NCI-H1417 (cell line): ENCODE results near the gene MRPS23.

Source experiments
- DNase-seq, 3 experiments: peaks; one replicate each; lab custom pipeline; 2025; lab: John Stamatoyannopoulos, UW

MRPS23 gene

GRCh38 chr17:57862694-57863667, 13.1 kb upstream of the MRPS23 start:
- no peak for DNase-seq

GRCh38 chr17:57861790-57862693, 12.2 kb upstream of the MRPS23 start:
- DNase-seq = peak in 2 of 3 experiments; percentile 26 to 35

GRCh38 chr17:57861000-57861789, 11.4 kb upstream of the MRPS23 start:
- peak; percentile 17 to 68 (median 47) for DNase-seq

- DNase-seq = peak in 2 of 3 experiments; percentile 47 to 68
Observed at GRCh38 chr17:57860414-57860999, 10.7 kb upstream of the MRPS23 start.

GRCh38 chr17:57859601-57860413, 10.0 kb upstream of the MRPS23 start:
- peak in 1 of 3 experiments; percentile 32 for DNase-seq

- no peak for DNase-seq
Observed at GRCh38 chr17:57858838-57859237, 9.0 kb upstream of the MRPS23 start.

GRCh38 chr17:57856792-57857620, 7.2 kb upstream of the MRPS23 start:
- DNase-seq = no peak

GRCh38 chr17:57855391-57856035, 5.7 kb upstream of the MRPS23 start:
- no peak for DNase-seq

- no peak for DNase-seq
Observed at GRCh38 chr17:57853695-57854094, 3.9 kb upstream of the MRPS23 start.

GRCh38 chr17:57852955-57853328, 3.1 kb upstream of the MRPS23 start:
- no peak for DNase-seq

GRCh38 chr17:57852092-57852954, 2.5 kb upstream of the MRPS23 start:
- DNase-seq = no peak

GRCh38 chr17:57849163-57849873, 526 bp downstream of the MRPS23 start:
- no peak for DNase-seq

- peak in 1 of 3 experiments; percentile 48 for DNase-seq
Observed at GRCh38 chr17:57846056-57846945, 3.5 kb downstream of the MRPS23 start.

GRCh38 chr17:57842280-57842679, 7.6 kb downstream of the MRPS23 start:
- DNase-seq = no peak

- no peak for DNase-seq
Observed at GRCh38 chr17:57839571-57839923, 10.3 kb downstream of the MRPS23 start.

- DNase-seq = no peak
Observed at GRCh38 chr17:57838857-57839570, 10.8 kb downstream of the MRPS23 start.
